Middle frontal gyrus (tissue), 1 donor: ENCODE measurements around the gene MBP.
"Not testable (repeated sequence)": the region's sequence is repeated elsewhere in the genome, so short reads cannot be mapped to it uniquely, and the experiment has no call there.

ENCODE experiments used
- DNase-seq: peaks from one replicate; pipeline ENCODE4 v3.0.0-alpha.2; 2015; ENCODE audit warnings: low spot score; ENCODE audit errors: extremely low spot score

The MBP gene

GRCh38 chr18:76977108-76977621, 155.4 kb downstream of the MBP start:
- no peak for DNase-seq

GRCh38 chr18:76975577-76976110, 156.9 kb downstream of the MBP start:
- DNase-seq: no peak

GRCh38 chr18:76974386-76974785, 158.2 kb downstream of the MBP start:
- no peak for DNase-seq

GRCh38 chr18:76973520-76974266, 158.9 kb downstream of the MBP start:
- no peak for DNase-seq

GRCh38 chr18:76972846-76973519, 159.6 kb downstream of the MBP start:
- no peak for DNase-seq

GRCh38 chr18:76972241-76972640, 160.3 kb downstream of the MBP start:
- DNase-seq: no peak

GRCh38 chr18:76970770-76971559, 161.6 kb downstream of the MBP start:
- DNase-seq: no peak

GRCh38 chr18:76967721-76968472, 164.7 kb downstream of the MBP start:
- DNase-seq: no peak

- not testable (repeated sequence) for DNase-seq
Observed at GRCh38 chr18:76967299-76967698, 165.3 kb downstream of the MBP start.

GRCh38 chr18:76965555-76966151, 166.9 kb downstream of the MBP start:
- not testable (repeated sequence) for DNase-seq

- DNase-seq: no peak
Observed at GRCh38 chr18:76963936-76964335, 168.6 kb downstream of the MBP start.

GRCh38 chr18:76962851-76963250, 169.7 kb downstream of the MBP start:
- no peak for DNase-seq

GRCh38 chr18:76960528-76961035, 172.0 kb downstream of the MBP start:
- no peak for DNase-seq

GRCh38 chr18:76959605-76960004, 173.0 kb downstream of the MBP start:
- no peak for DNase-seq

- no peak for DNase-seq
Observed at GRCh38 chr18:76958692-76959341, 173.8 kb downstream of the MBP start.

GRCh38 chr18:76957384-76958355, 174.9 kb downstream of the MBP start:
- DNase-seq: no peak

- no peak for DNase-seq
Observed at GRCh38 chr18:76956648-76957047, 175.9 kb downstream of the MBP start.

- DNase-seq: no peak
Observed at GRCh38 chr18:76955524-76956170, 176.9 kb downstream of the MBP start.
